ENCODE measurements around the gene DOCK10.

GRCh38 chr2:224876522-224876921, 165.7 kb downstream of the DOCK10 start:
- TF ChIP-seq CTCF (conservative IDR thresholded peaks at IDR 0.05; ENCODE audit: low read length) = no peak
- TF ChIP-seq EZH2phosphoT487 (IDR thresholded peaks at IDR 0.05; ENCODE audit: borderline replicate concordance, low read depth, low read length) = no peak
